ENCODE measurements around the gene NSFL1C.
A peak's percentile ranks its signal among the peaks of the same experiment; 100 is the strongest.
"Not testable (repeated sequence)": the region's sequence is repeated elsewhere in the genome, so short reads cannot be mapped to it uniquely, and the experiment has no call there.

NSFL1C gene

DNA sequence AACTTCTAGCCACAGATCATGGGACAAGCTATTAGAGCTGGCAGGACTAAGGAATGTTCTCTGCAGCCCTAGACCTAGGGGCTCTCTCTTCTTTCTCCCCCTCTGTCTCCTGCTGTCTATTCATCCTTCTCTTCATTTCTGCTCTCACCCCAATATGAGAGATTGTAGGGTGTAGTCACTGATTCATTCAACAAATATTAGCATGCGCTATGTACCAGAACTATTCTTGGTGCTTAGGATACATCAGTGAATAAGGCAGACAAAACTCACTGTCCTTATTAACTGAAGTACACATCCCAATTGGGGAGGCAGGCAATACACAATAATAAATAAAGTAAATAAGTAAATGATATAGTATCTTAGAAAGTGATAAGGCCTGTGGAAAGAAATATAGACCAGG is 39.2 kb upstream of the NSFL1C start:
- H3K27me3 ChIP-seq (replicated peaks; ENCODE audit: control insufficient read depth, insufficient read depth, low read length) = peaks cover 2% of the 10 kb centered on the region
- no peaks in the 10 kb centered on the region for H3K36me3 ChIP-seq (ENCODE audit: control insufficient read depth, insufficient read depth, low read length)
- no peak for DNase-seq (ENCODE audit: extremely low read depth, insufficient read length)
- no peak overlapping the region for H3K4me3 ChIP-seq (replicated peaks; ENCODE audit: low read depth, low read length)
- TF ChIP-seq CTCF (IDR thresholded peaks at IDR 0.05; ENCODE audit: insufficient read depth, low read length, poor library complexity, severe bottlenecking) = no peak

- Histone ChIP-seq H3K27me3 (replicated peaks; ENCODE audit: control insufficient read depth, insufficient read depth, low read length) (peaks cover 2% of the 10 kb centered on the region), H3K36me3 (ENCODE audit: control insufficient read depth, insufficient read depth, low read length) (no peaks in the 10 kb centered on the region), H3K4me3 (replicated peaks; ENCODE audit: low read depth, low read length) (no peak overlapping the region)
- no peak for TF ChIP-seq CTCF (IDR thresholded peaks at IDR 0.05; ENCODE audit: insufficient read depth, low read length, poor library complexity, severe bottlenecking)
- no peak for DNase-seq (ENCODE audit: extremely low read depth, insufficient read length)
These were observed 38.7 kb upstream of the NSFL1C start for GRCh38 chr20:1505361-1505760.

- DNase-seq (ENCODE audit: extremely low read depth, insufficient read length) = peak; percentile 39
- TF ChIP-seq CTCF (IDR thresholded peaks at IDR 0.05; ENCODE audit: insufficient read depth, low read length, poor library complexity, severe bottlenecking) = peak; percentile 97
- H3K27me3 ChIP-seq (replicated peaks; ENCODE audit: control insufficient read depth, insufficient read depth, low read length) = peaks cover 2% of the 10 kb centered on the region; the same call in 1 of the 2 replicates
- no peaks in the 10 kb centered on the region for H3K36me3 ChIP-seq (ENCODE audit: control insufficient read depth, insufficient read depth, low read length)
- no peak overlapping the region for H3K4me3 ChIP-seq (replicated peaks; ENCODE audit: low read depth, low read length)
These were observed 37.0 kb upstream of the NSFL1C start for GRCh38 chr20:1503564-1504227.

DNA sequence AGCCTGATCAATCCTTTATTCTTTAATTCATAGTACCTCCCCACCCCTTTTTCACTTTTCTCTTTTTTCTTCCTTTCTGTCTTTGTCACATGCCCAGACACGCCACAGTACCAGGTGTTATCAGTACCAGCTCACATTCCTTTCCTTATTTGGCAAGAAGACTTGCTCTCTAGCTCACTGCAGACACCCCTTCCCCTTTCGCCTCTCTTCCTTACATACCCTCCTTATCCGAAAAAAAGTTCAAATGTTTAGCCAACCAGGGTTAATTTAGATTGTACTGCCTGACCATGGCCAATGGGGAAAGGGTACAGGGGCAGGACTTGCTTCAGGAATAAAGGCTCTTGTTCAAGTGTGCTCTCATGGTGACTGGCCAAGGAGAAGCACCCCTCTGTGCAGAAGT is 33.8 kb upstream of the NSFL1C start:
- peaks cover 1% of the 10 kb centered on the region; the same call in 1 of the 2 replicates for H3K27me3 ChIP-seq (replicated peaks; ENCODE audit: control insufficient read depth, insufficient read depth, low read length)
- H3K4me3 ChIP-seq (replicated peaks; ENCODE audit: low read depth, low read length) = no peak overlapping the region
- no peak for DNase-seq (ENCODE audit: extremely low read depth, insufficient read length)
- no peaks in the 10 kb centered on the region for H3K36me3 ChIP-seq (ENCODE audit: control insufficient read depth, insufficient read depth, low read length)
- no peak for TF ChIP-seq CTCF (IDR thresholded peaks at IDR 0.05; ENCODE audit: insufficient read depth, low read length, poor library complexity, severe bottlenecking)

- no peak for DNase-seq (ENCODE audit: extremely low read depth, insufficient read length)
- Histone ChIP-seq H3K36me3 (ENCODE audit: control insufficient read depth, insufficient read depth, low read length) (no peaks in the 10 kb centered on the region), H3K27me3 (replicated peaks; ENCODE audit: control insufficient read depth, insufficient read depth, low read length) (no peaks in the 10 kb centered on the region; the same call in 1 of the 2 replicates), H3K4me3 (replicated peaks; ENCODE audit: low read depth, low read length) (no peak overlapping the region)
- TF ChIP-seq CTCF (IDR thresholded peaks at IDR 0.05; ENCODE audit: insufficient read depth, low read length, poor library complexity, severe bottlenecking) = no peak
These were observed 33.1 kb upstream of the NSFL1C start for GRCh38 chr20:1499528-1500420.

DNA sequence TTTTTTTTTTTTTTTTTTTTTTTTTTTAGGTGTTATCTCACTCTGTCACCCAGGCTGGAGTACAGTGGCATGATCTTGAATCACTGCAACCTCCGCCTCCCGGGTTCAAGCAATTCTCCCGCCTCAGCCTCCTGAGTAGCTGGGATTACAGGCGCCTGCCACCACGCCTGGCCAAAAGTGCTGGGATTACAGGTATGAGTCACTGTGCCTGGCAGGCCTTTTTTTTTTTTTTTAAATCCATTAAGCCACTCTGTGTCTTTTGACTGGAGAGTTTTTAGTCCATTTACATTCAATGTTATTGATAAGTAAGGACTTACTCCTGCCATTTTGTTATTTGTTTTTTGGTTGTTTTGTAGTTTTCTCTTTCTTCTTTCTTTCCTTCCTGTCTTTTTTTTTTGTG is 30.7 kb upstream of the NSFL1C start:
- H3K27me3 ChIP-seq (replicated peaks; ENCODE audit: control insufficient read depth, insufficient read depth, low read length); DNase-seq (ENCODE audit: extremely low read depth, insufficient read length); H3K4me3 ChIP-seq (replicated peaks; ENCODE audit: low read depth, low read length); H3K36me3 ChIP-seq (ENCODE audit: control insufficient read depth, insufficient read depth, low read length): not testable (repeated sequence)
